HG03378 (cell line): ENCODE data around the gene FGB.

Experiments used
- ATAC-seq: cut with Tn5 transposase; IDR thresholded peaks from one replicate; pipeline ENCODE4 v1.9.1; 2021; ENCODE audit warnings: mild to moderate bottlenecking, moderate library complexity; ENCODE audit not compliant: unreplicated experiment

Gene FGB

GRCh38 chr4:154565704-154566103 lies 2.9 kb downstream of the FGB start:
- ATAC-seq: no peak

GRCh38 chr4:154566639-154567204 lies 3.9 kb downstream of the FGB start:
- no peak for ATAC-seq

DNA sequence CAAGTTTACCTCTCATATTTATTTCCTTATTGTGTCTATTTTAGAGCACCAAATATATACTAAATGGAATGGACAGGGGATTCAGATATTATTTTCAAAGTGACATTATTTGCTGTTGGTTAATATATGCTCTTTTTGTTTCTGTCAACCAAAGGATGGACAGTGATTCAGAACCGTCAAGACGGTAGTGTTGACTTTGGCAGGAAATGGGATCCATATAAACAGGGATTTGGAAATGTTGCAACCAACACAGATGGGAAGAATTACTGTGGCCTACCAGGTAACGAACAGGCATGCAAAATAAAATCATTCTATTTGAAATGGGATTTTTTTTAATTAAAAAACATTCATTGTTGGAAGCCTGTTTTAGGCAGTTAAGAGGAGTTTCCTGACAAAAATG lies 6.2 kb downstream of the FGB start:
- no peak for ATAC-seq

- no peak for ATAC-seq
Observed at GRCh38 chr4:154569584-154569983, 6.8 kb downstream of the FGB start.

DNA sequence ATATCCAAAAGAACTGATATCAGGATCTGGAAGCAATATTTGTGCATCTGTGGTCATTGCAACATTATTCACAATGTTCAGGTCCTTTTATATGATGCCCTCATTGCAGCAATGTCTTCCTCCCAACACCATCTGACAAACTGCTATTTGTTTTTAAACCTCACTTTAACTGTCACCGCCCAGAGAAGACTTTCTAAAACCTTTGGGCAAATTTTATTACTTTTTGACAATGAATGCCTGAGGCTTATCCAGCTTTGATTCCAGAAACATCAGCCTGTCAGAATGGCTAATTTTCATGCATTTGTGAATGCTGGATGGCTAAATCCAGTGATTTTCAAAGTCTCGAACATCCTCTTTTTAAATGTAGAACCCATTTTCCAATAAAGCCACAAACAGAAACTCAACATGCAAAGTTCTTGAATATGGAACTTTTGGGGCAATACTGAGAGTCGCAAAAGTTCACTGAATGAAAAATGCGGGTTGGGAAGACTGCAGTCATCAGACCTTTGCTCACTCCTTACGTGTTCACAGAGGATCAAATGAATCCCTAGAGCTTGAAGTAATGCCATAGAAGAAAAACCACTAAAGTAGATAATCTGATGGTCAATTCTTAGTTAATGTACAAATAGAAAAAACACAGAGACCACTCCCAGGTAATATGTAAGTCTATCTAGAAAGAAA lies 10.5 kb downstream of the FGB start:
- no peak for ATAC-seq

DNA sequence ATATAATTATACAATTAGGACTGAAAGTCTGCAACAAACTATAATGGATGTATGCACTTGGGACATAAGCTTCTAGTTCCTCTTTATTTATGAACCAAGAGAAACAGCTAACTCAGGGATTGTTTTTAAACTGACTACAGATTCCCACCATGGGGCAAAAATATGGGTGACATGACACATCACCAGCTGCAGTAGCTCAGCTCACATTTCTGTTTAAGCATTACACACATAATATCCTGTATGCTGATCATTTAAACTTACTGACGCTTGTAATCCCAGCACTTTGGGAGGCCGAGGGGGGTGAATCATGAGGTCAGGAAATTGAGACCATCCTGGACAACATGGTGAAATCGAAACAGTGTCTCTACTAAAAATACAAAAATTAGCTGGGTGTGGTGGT lies 11.5 kb downstream of the FGB start:
- ATAC-seq: no peak

GRCh38 chr4:154577324-154577723 lies 14.5 kb downstream of the FGB start:
- ATAC-seq: no peak

DNA sequence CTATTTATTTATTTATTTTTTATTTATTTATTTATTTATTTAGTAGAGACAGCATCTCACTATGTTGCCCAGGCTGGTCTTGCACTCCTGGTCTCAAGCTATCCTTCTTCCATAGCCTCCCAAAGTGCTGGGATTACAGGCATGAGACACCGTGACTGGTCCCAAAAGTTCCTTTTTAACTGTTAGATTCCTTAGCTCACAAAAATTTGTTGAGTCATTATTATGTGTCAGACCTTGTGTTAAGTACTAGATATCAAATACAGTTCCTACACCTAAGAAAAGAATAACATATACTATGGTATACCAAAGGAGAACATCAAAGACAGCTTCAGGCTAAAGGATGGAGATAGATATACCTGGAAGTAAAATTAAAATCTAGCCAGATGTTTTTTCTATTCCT lies 16.1 kb downstream of the FGB start:
- ATAC-seq: no peak

- ATAC-seq: no peak
Observed at GRCh38 chr4:154579927-154580326, 17.1 kb downstream of the FGB start.

DNA sequence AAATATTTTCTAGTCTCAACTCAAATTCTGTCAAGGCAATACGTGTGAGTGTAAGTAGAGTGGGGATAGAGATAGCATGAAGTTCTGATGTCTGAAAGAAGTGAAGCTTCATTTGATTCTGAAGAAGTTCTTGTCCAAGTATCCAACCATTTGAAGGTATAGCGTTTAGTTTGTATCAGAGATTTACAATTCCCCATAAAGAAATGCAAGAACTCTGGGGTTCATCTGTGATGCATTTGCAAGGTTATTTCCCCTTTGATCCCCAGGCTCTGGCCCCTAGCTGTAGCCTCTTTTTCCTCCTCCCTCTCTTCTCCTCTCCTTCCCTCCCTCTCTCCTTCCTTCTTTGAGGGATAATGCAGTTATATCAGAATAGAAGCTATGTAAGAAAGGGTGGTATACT lies 19.9 kb downstream of the FGB start:
- ATAC-seq: no peak

DNA sequence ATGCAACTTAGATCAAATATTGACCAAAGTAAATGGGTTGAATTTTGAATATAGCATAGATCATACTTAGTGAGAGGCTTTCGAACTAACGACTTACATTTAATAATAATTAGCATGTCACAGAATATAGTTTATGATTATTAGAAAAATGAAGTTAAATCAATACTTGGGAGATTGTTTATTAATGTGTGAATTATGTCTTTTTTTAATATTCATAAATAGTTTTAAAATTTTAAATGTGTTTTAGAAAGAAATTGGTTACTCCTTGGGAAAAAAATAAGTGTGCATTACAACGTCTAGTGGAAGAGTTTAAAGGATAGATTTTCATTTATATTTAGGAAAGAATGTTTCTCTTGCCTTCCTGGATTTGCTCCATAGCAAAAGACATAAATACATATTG lies 20.4 kb downstream of the FGB start:
- no peak for ATAC-seq

DNA sequence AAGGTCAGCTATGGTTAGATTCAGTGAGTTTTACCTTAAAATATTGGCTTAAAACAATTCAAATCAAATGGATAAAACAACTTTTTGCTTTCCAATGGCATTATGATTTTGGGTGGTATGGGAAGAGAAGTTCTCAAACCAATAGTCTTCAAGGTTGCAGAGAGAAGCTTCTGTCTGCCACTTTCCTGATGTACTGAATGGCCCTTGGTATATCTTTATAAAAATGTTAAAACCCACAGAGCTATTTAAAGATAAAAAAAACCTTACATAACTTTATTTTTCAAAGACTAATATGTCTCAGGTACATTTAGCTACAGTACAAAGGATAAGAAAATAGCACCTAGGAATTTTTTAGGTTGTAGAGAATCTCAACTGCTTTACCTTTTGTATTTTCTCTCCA lies 20.9 kb downstream of the FGB start:
- no peak for ATAC-seq

- no peak for ATAC-seq
Observed at GRCh38 chr4:154584259-154584658, 21.4 kb downstream of the FGB start.

- no peak for ATAC-seq
Observed at GRCh38 chr4:154585369-154586018, 22.7 kb downstream of the FGB start.

GRCh38 chr4:154586296-154587033 lies 23.7 kb downstream of the FGB start:
- no peak for ATAC-seq

GRCh38 chr4:154588198-154588597 lies 25.4 kb downstream of the FGB start:
- no peak for ATAC-seq

GRCh38 chr4:154589296-154590197 lies 26.7 kb downstream of the FGB start:
- ATAC-seq: no peak

DNA sequence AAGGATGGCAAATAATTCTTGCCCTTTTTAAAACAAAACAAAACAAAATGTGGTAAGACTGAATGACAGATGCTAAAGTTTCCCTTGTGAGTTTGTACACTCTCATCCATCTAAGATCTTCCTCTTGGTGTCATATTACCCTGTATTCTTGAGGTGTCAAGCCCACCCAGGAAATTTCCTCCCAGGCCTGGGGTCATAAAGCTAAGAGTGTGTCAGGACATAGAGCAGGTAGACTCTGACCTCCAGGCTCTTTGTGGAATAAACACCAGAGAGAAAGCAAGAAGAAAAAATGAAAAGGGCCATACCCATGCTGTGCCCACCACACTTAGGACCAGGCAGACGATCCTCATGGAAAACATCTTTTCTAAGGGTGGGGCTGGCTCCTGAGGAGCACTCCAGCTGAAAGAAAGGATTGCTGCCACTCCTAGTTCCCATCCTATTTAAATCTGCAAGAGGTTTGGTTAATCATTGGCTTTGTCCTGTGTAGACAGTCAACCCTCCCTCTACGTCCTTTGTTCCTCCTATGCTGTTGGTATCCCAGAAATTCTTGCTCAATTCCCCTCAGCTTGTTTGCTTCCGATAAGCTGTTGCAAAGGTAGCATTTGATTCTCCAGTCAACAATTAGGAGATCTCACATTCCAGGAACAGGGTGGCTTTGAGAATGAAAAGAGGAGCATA lies 27.7 kb downstream of the FGB start, which contains the start of gene FGA:
FGA (minus strand) TSS at position 414 of the 678 bp plus-strand sequence; CDS start at position 359, 55 bp downstream.
- ATAC-seq: no peak

DNA sequence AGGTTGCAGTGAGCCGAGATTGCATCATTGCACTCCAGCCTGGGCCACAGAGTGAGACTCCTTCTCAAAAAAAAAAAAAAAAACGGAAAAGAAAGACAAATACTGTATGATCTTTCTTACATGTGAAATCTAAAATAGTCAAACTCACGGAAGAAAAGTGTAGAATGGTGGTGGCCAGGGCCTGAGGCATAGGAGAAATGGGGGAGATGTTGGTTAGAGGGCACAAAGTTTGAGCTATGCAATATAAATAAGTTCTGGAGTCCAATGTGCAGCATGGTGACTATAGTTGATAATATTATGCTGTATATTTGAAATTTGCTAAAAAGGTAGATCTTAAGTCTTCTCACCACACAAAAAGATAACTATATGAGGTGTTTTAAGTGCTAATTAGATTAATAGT lies 29.1 kb downstream of the FGB start:
- ATAC-seq: no peak

DNA sequence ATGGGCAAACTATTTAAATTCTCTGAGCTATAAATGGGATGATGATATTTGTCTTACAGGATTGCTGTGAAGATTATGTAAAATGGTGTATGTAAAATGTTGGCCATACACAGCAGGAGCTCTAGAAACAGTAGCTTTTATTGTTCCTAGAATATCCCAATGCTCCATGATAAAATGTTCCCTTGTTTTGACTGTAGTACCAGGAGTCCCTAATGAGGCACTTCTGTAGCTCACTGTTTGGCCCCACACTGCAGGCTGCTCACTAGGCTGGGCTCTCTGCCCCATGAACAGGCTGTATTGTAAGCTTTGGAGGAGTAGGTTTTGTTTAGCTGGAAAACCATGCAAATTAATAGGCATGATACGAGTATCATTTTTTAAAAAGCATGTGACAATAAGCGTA lies 31.1 kb downstream of the FGB start:
- ATAC-seq: no peak
